Stimulated activated CD4-positive, alpha-beta T cell treated with anti-CD3 and anti-CD28 coated beads, Interleukin-2, amount 100 ng/mL, for 4 hours (primary cell): Measurements from ENCODE around the gene MAP2K6.
A peak's percentile ranks its signal among the peaks of the same experiment; 100 is the strongest.

ENCODE experiments used
- DNase-seq: peaks from one replicate; pipeline ENCODE4 v3.0.0-alpha.2; 2020; ENCODE audit warnings: low read depth

The MAP2K6 gene

DNA sequence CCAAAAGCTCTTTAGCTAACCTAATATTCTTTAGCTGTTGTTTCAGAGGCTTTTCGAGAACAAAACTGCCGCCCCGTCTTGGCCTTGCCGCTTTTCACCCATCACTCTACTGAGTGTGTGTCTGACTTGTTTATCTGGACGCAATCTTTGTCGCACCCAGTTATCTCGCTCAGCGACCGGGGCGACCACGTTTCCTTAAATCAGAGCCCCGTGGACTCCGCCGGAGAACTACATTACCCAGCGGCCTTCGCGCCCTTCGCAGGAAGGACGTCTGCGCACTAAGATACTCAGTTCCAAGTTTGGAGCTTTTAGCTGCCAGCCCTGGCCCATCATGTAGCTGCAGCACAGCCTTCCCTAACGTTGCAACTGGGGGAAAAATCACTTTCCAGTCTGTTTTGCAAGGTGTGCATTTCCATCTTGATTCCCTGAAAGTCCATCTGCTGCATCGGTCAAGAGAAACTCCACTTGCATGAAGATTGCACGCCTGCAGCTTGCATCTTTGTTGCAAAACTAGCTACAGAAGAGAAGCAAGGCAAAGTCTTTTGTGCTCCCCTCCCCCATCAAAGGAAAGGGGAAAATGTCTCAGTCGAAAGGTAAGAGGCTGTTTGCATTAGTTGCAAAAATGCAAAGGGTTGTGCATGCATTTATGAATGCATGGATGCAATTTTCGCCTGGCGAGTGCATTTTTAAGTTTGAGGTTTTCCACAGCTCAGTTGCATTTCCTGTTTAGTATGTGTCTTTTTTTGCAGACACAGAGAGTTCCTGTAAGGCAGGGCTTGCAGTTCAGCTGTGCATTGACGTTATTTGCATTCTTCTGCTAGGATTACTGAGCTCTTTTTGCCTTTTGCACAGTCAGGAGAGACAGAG lies at the start of gene MAP2K6:
MAP2K6 (plus strand) TSS at position 290 of the 867 bp plus-strand sequence; CDS start at position 578, 288 bp downstream.
- DNase-seq, result peak; percentile 69

DNA sequence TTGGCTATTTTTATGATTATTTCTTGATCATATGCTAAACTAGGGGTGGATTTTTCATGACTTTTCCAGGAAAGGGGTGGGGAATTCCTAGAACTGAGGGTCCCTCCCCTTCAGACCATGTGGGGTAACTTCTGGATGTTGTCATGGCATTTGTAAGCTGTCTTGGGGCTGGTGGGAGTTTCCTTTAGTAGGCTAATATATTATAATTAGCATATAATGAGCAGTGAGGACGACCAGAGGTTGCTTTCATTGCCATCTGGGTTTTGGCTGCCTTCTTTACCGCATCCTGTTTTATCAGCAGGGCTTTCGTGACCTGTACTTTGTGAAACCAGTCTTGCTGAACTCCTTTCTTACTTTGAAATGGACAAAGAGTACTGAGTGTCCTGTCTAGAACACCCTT lies 47.2 kb upstream of the MAP2K6 start:
- no peak for DNase-seq

DNA sequence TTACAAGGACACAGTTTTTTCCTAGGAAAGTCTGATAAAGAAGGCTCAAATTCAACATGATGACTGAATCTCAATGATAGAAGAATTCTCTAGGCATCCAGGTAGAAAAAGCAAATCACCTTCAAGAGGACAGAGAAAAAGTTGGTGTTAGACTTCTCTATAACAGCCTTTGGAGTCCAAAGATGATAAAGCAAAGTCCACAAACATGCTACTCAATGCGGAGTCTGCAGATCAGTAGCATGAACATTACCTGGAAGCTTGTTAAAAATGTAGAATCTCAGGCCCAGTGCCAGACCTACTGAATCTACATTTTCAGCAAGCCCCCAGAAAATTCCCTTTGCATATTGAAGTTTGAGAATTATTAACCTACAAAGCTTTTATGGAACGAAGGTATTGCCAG lies 41.4 kb upstream of the MAP2K6 start:
- DNase-seq, result no peak

DNA sequence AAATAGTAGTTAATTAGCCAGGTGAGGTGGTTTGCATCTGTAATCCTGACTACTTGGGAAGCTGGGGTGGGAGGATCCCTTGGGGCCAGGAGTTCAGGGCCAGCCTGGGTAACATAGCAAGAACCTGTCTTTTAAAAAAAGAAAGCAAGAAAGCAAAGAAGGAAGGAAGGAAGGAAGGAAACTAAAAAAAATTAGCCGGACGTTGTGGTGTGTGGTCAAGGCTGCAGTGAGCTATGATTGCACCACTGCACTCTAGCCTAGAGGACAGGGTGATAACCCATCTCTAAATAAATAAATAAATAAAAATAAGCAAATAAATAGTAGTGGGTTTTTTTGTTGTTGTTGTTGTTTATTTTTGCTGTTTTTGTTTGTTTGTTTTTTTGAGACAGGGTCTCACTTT lies 39.3 kb upstream of the MAP2K6 start:
- no peak for DNase-seq

DNA sequence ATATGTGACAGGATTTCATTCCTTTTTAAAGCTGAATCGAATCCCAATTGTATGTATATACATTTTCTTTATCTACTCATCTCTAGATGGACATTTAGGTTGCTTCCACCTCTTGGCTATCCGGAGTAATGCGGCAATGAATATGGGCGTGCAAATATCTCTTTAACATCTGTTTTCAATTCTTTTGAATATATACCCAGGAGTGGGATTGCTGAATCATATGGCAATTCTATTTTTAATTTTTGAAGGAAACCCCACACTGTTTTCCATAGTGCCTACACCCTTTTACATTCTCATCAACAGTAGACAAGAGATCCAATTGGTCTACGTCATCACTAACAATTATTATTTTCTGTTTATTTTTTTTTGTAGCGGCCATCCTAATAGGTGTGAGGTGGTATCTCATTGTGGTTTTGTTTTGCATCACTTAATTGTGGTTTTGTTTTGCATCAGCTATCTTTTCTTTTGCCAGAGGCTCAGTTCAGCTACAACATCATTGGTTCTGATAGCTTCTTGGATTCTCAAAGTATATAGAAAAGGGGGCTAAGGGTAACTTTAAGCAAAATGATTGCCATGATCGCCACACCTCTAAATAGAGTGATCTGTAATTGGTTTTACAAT lies 25.6 kb upstream of the MAP2K6 start:
- DNase-seq, result no peak

DNA sequence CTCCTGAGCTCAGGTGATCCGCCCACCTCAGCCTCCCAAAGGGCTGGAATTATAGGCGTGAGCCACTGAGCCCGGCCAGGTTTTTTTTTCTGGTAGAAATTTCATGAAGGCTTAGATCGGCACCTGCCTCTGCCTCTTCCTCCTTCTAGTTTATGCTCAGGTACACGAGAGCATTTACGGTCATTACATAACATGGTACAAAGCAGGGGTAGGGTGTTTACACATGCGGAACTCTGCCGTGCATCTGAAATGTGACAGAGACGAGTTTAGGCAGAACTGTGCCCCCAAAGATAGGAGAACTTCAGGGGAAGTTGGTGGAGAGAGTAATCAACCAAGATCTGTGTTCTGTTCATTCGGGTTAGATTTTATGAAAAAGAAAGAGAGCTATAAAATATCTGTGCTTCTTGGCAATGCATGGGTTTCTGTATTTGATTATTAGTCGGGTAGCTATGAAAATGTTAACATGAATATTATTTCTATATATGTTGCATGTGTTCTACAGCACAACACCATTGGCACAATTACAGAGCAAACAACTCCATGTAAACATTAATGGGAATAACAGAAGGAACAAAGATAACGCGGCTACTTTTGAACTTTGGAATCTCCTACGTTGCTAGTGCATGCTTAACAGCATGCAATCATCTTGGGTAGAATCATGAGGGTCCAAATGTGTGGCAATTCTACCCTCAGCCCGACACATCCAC lies 23.5 kb upstream of the MAP2K6 start:
- DNase-seq, result no peak

DNA sequence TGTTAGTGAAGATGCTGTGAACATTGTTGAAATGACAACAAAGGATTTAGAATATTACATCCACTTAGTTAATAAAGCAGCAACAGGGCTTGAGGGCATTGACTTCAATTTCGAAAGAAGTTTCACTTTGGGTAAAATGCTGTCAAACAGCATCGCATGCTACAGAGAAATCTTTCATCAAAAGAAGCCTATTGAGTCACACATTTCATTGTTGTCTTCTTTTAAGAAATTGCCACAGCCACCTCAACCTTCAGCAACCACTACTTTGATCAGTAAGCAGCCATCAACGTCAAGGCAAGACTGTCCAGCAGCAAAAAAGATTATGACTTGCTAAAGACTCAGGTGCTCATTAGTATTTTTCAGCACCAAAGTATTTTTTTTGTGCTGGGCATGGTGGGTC lies 13.2 kb upstream of the MAP2K6 start:
- DNase-seq, result no peak

DNA sequence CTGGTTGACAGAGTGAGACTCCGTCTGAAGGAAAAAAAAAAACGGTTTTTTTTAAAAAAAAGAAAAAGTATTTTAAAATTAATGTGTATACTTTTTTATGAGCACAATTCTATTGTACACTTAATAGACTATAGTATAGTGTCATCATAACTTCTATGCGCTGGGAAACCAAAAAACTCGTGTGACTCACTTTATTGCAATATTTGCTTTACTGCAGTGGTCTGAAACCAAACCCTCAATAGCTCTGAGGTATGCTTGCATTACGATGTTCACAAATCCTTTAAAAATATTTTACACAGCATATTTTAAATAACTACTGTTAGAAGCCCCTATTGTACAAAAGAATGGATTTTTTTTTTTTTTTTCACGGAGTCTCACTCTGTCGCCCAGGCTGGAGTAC lies 12.4 kb upstream of the MAP2K6 start:
- no peak for DNase-seq

DNA sequence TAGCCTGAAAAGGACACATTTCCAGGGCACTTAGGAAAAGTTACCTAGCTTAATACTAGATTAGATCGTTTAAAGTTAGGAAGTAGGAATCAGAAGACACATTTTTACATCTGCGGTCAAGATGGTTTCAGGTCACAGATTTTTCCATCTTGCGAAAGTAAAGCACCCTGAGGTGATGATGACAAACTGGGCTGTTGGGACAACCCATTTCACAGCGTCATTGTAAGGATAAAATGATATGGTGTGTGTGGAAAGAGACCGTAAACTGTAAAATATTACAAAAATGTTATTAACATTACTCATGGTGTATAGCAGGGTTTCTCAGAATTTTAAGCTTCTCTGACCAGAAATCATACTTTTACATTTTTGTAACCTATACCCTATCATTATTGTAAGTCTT lies 10.1 kb upstream of the MAP2K6 start:
- DNase-seq, result no peak

DNA sequence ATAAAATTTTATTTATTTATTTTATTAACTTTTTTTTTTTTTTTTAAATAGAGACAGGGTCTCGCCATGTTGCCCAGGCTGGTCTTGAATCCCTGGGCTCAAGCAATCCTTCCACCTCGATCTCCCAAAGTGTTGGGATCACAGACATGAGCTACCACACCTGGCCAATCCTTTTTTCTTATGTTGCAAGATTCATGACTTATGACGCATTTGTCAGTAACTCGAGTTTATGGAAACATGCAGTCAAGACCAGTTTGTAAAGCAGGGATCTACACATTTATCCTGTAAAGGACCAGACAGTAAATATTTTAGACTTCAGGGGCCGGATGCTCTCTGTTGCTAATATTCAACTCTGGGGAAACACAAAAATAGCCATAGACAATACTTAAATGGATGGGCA lies 9.4 kb upstream of the MAP2K6 start:
- no peak for DNase-seq

DNA sequence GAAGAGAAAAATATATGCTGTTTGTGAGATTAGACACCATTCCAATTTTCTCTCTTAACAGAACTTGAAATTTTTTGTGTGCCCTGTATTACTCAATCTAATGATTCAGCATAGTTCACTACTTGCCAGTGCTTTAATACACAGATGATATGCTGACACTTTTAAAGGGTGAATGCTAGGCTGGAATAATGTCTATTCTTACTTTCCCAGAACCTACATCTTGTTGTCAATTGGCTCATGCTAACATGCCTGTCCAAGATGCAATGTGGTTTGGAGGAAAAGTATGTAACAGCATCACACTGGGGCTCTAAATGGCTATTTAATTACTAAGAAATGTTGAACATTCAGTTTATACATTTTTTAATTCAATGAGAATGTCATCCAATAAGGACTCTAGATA lies 7.6 kb upstream of the MAP2K6 start:
- no peak for DNase-seq

DNA sequence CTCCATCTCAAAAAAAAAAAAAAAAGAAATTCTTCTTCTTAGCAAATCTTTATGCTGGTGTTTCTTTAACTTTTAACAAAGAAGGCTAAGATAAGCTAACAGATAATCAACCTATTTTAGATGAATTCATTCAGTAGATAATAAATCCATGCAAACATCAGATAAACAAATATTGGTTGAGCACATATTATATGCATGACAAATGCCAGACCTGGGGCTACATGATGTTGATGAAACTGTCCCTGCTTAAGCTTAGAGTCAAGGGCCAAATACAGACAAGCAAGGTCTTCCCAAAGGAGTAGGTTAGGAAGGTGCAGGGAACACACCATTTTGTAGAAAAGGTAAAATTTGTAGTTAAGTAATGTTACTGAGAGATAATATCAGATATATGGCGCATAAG lies 6.7 kb upstream of the MAP2K6 start:
- no peak for DNase-seq

DNA sequence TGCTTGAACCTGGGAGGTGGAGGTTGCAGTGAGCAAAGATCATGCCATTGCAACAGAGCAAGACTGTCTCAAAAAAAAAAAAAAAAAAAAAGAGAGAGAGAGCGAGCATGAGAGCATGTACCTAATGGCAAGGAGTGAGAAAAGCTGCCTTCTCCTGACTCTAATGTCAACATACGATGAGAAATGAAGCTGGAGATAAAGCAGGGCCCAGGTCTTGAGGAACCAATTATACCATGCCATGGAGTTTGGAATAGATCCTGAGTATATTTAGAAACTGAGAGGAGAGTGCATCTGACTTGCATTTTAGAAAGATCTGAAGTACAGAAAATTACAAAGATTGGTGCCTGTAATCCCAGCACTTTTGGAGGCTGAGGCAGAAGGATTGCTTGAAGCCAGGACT lies 3.8 kb upstream of the MAP2K6 start:
- no peak for DNase-seq

DNA sequence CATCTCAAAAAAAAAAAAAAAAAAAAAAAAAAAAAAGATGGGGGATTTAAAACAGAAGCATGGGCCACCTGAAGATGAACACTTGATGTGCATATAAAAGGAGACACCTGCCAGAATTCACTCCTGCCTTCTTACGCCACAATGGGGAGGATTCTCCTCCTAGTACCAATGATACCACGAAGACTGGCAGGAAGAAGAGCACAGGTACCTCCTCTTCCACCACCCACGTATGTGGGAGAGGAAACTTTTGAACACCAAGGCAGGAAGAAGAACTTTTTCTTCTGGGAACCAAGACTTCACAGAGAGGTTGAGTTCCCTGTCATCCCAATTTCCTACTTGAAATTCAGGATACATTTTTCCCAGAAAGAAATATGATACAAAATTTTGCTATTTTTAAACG lies 2.7 kb upstream of the MAP2K6 start:
- DNase-seq, result no peak

DNA sequence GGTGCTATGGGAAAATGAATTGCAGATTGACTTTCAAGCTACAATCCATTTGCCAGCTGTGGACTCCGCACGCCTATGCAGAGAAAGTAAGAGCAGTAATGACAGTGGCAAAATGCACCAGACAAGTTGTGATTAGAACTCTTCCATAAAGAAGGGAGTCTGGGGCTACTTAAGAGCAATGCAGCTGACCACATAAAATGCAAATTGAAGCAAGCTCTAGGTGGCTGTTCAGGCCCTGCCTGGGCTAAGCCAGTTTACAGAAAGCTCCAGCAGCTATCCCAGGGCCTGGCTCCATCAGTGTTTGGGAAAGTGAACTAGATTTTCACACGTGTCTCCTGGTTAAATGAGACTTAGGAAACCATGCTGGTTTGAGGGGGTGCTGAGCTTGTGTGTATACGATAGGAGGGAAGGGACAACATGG lies 2.2 kb upstream of the MAP2K6 start:
- DNase-seq, result no peak

DNA sequence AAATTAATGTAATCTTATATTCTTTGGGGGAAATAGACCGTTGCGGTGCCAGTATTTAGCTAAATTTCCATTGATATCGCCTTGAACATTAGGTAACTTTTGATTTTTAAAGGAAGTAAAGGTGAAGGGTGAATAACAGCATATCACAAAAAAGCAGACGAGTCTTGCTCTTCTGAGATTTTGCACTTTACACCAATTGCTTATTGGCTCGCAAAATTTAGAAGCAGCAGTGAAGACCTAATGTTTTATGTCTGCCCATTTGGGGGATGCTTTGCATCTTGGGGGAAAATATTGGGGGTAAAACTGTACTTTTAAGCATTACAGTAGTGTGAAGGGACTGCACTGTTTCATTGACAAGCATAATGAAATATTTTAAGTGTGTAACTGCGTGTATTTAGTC lies 934 bp downstream of the MAP2K6 start:
- no peak for DNase-seq

DNA sequence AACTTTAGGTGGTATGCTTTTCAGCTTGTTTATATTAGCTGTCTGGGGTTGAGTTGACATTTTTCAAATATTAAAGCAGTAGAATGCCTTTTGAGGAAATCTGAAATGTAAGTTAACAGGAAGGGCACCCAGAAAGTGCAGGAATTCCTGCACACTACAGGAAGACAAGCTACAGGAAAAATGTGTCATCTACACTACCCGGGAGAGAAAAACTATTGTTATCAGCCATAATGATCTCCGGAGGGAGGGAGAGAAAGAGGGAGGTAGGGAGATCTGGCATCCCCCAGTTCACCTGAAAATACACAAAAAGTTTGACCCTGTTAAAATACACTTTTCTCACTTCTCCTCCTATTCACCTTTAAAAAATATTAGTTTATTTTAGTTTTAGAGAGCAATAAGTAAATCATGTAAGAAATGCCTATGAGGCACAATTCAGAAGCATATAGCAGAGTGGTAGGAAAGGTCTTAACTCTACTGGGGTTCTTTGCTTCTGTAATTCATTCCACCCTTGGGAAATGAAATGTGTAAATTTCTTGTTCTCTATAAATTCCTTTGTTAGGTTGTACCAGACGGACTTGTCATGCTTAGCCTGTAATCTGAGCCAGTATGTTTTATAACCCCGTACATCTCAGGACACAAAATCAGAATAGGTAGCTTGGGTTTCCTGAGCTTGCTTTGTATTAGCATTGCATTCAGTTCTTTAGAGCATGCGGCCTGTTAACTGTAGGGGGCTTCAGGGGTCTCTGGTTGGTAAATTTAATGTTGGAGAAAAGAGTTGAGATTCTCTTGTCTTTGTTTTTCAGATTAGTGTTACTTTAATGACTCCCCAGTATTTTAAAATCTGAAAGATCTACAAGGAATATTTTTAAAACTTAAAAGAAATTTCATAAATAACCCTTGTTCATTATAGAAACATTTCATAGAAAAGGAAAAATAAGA lies 3.3 kb downstream of the MAP2K6 start:
- DNase-seq, result no peak

DNA sequence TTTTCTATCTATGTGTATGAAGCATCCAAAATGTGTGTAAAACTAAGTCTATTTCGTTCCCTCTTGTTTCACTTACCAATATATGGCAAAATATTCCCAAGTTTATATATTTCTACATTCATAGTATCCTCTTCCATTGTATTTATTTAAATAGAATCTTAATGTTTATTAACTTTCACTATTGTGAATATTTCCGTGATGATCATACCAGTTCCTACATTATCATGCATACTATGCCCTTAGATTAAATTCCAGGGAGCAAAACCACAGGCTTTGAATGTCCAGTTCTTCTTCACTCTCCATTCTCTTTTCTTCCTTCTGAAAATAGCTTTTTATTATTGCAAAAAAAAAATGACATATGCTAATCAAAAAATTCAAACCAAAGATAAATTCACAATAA lies 4.0 kb downstream of the MAP2K6 start:
- DNase-seq, result no peak

DNA sequence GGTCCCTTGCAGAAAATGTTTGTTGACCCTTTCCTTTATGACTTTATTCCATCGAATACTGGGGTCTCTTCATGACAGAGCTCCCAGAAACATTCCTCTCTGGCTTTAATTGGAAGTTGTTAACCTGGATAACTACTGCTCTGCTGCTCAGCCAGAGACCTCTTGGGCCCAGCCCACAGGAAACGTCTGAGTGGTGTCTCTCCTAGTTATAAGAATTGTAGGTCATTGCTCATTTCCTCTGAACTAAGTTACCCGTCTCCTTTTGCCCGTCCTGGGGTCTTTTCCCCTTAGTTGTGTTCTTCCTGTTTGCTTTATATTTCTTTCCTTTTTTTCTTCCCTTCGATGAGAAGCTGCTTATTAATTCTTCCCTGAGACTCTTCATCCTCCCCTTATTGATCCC lies 9.0 kb downstream of the MAP2K6 start:
- DNase-seq, result no peak

DNA sequence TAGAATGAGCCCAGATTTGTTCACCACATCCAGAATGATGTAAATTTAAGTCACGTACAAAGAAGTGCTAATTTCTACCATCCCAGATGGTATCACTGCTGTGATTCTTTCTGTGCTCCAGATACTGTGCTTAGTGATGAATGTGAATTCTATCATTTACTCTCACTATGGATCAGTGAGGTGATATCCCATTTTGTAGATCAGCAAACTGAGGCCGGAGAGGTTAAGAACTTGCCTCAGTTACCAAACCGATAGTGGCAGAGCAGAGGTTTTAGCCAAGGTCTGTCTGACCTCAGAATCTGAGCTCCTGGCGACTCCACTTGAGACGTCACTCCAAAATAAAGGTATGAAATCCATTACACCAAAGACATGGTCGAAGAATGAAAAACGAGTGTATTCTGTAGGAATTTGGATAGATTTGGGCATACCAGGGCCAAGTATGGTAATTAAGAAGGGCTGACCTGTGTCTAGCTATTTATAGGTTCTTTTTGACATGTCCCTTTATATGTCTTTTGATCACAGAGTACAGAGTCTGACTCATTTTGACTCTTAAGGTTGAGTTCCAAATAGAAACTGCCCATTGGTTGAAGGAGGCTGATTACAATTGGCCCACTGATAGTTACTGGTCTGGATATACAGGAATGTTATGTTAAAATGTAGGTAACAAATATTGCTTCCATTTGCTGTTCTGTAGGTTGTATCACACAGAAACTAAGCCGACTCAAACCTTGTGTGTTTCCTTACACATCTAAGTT lies 10.0 kb downstream of the MAP2K6 start:
- DNase-seq, result no peak

DNA sequence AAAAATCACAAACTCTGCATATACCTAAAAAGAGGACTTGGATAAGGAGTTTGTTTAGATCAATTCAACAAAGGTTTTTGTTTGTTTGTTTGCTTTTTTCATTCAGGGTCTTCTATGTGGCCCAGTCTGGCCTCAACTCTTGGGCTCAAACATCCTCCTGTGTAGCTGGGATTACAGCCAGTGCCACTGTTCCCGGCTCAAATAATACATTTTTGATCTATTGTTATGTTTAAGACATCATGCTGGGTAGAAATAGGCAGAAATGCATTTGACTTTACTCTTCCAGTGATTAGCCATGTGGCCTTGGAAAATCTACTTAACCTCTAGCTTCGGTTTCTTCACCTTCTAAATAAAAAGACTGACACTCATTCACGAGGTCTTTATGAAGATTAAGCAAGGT lies 11.5 kb downstream of the MAP2K6 start:
- no peak for DNase-seq
